Measurements from ENCODE around the gene USP16. TPM values are rescaled to one million over a fixed set of nuclear protein-coding genes. Genes with fewer than 3 reads are reported as not detected.

The USP16 gene
- total and polyA plus RNA-seq, 12 donors: 13.2 to 69.6 (median 33.8) TPM

GRCh38 chr21:29018540-29018939, 5.9 kb upstream of the USP16 start:
- H3K9me3 ChIP-seq (replicated peaks in 1 of 3): no peaks in the 10 kb centered on the region
- TF ChIP-seq CTCF (IDR thresholded peaks at IDR 0.05) (no peak), POLR2A (IDR thresholded peaks at IDR 0.05) (no peak)
- H3K27ac ChIP-seq: peak overlapping the region; percentile 53 to 85 (median 79)
- intact Hi-C loops (cut with DNase I): no loop called here
- no peaks in the 10 kb centered on the region for H3K36me3 ChIP-seq (replicated peaks in 1 of 2)
- peak overlapping the region; percentile 76 to 100 (median 85) for H3K4me3 ChIP-seq
- no peaks in the 10 kb centered on the region for H3K27me3 ChIP-seq
- WGBS, 4 donors: 5 to 20% (median 11%) methylated on average over 12 of the region's 12 CpGs
- DNase-seq: peak in 5 of 7 donors; percentile 35 to 60 (median 46)
- peaks cover 7 to 14% of the 10 kb centered on the region in 2 donors for H3K4me1 ChIP-seq (replicated peaks in 1 of 2)

GRCh38 chr21:29022166-29022565, 2.3 kb upstream of the USP16 start:
- H3K27ac ChIP-seq: no peak overlapping the region
- H3K4me1 ChIP-seq (replicated peaks in 1 of 2): peaks cover 16 to 32% of the 10 kb centered on the region in 2 donors
- intact Hi-C loops (cut with DNase I): no loop called here
- H3K27me3 ChIP-seq: no peaks in the 10 kb centered on the region
- H3K4me3 ChIP-seq: no peak overlapping the region
- TF ChIP-seq POLR2A (IDR thresholded peaks at IDR 0.05): no peak
- no peak for TF ChIP-seq CTCF (IDR thresholded peaks at IDR 0.05)
- H3K36me3 ChIP-seq (replicated peaks in 1 of 2): no peaks in the 10 kb centered on the region
- DNase-seq: no peak
- WGBS, 4 donors: 54 to 70% (median 59%) methylated on average over 4 of the region's 4 CpGs
- no peaks in the 10 kb centered on the region for H3K9me3 ChIP-seq (replicated peaks in 1 of 3)

- peak overlapping the region in 4 of 5 donors; percentile 94 to 100 (median 96) for H3K27ac ChIP-seq
- intact Hi-C loops (cut with DNase I): no loop called here
- no peaks in the 10 kb centered on the region for H3K9me3 ChIP-seq (replicated peaks in 1 of 3)
- peak overlapping the region in 3 of 4 donors; percentile 56 to 66 (median 58) for H3K4me3 ChIP-seq
- peaks cover 9 to 20% of the 10 kb centered on the region in 2 donors for H3K4me1 ChIP-seq (replicated peaks in 1 of 2)
- no peak for DNase-seq
- TF ChIP-seq CTCF (IDR thresholded peaks at IDR 0.05): no peak
- no peak for TF ChIP-seq POLR2A (IDR thresholded peaks at IDR 0.05)
- 2 to 5% (median 3%) methylated on average over 6 of the region's 6 CpGs for WGBS, 4 donors
- no peaks in the 10 kb centered on the region for H3K27me3 ChIP-seq
- peaks cover 0 to 10% of the 10 kb centered on the region in 2 donors for H3K36me3 ChIP-seq (replicated peaks in 1 of 2)
These were observed 853 bp downstream of the USP16 start for GRCh38 chr21:29025328-29025713.

- H3K27ac ChIP-seq: no peak overlapping the region
- peaks cover 9 to 20% of the 10 kb centered on the region in 2 donors for H3K4me1 ChIP-seq (replicated peaks in 1 of 2)
- intact Hi-C loops (cut with DNase I): no loop called here
- H3K4me3 ChIP-seq: no peak overlapping the region
- WGBS, 4 donors: 79 to 96% (median 85%) methylated on average over 1 of the region's 1 CpG
- no peaks in the 10 kb centered on the region for H3K27me3 ChIP-seq
- no peak for TF ChIP-seq POLR2A (IDR thresholded peaks at IDR 0.05)
- no peak for TF ChIP-seq CTCF (IDR thresholded peaks at IDR 0.05)
- H3K36me3 ChIP-seq (replicated peaks in 1 of 2): peaks cover 0 to 41% of the 10 kb centered on the region in 2 donors
- no peaks in the 10 kb centered on the region for H3K9me3 ChIP-seq (replicated peaks in 1 of 3)
- no peak for DNase-seq
These were observed 5.1 kb downstream of the USP16 start for GRCh38 chr21:29029524-29029923.

All from adrenal gland (tissue), 12 donors.